Pulmonary artery endothelial cell (primary cell): ENCODE results near the gene ASXL3. TPM values are rescaled to one million over a fixed set of nuclear protein-coding genes. Genes with fewer than 3 reads are reported as not detected.

ENCODE experiments used
- total RNA-seq: library from RNA; depleted of rRNA; stranded (reverse); fragments of >200 nt; gene quantifications from 2 replicates; pipeline ENCODE4 v1.2.3, GENCODE V29; 2014

Gene ASXL3
- total RNA-seq, 1 donor from 2014 or later, result 0.07 TPM

Other genes with a start within 250 kb of the ASXL3 start
- gene CCDC178, start 137.5 kb upstream of the ASXL3 start, total RNA-seq, result not detected in 2 replicates